Neuronal stem cell (in vitro differentiated cells): Measurements from ENCODE around the gene APBB3.

Source experiments
- DNase-seq: peaks from one replicate; pipeline ENCODE4 v3.0.0-alpha.2; 2013; ENCODE audit warnings: low spot score
- H2AFZ ChIP-seq: one replicate; pipeline ENCODE4 v1.6.1; 2013; ENCODE audit warnings: mild to moderate bottlenecking, low read length, inconsistent platforms
- H2AK5ac ChIP-seq: 2 replicates; pipeline ENCODE4 v1.6.1; 2013; ENCODE audit warnings: low read depth, mild to moderate bottlenecking, inconsistent platforms, low read length, moderate library complexity, mixed read lengths
- H2BK120ac ChIP-seq: 2 replicates; pipeline ENCODE4 v1.6.1; 2013; ENCODE audit warnings: low read depth, mild to moderate bottlenecking, inconsistent platforms, low read length, moderate library complexity, mixed read lengths
- H2BK12ac ChIP-seq: one replicate; pipeline ENCODE4 v1.6.1; 2013; ENCODE audit warnings: low read length, inconsistent platforms
- H2BK15ac ChIP-seq: 2 replicates; pipeline ENCODE4 v1.6.1; 2013; ENCODE audit warnings: mild to moderate bottlenecking, low read length, inconsistent platforms, mixed read lengths
- H2BK5ac ChIP-seq: one replicate; pipeline ENCODE4 v1.6.1; 2013; ENCODE audit warnings: inconsistent platforms, mild to moderate bottlenecking, low read length, moderate library complexity
- H3K14ac ChIP-seq: one replicate; pipeline ENCODE4 v1.6.1; 2013; ENCODE audit warnings: low read length, inconsistent platforms
- H3K18ac ChIP-seq: 2 replicates; pipeline ENCODE4 v1.6.1; 2013; ENCODE audit warnings: low read length, inconsistent platforms
- H3K23ac ChIP-seq: 2 replicates; pipeline ENCODE4 v1.6.1; 2013; ENCODE audit warnings: low read depth, mild to moderate bottlenecking, mixed read lengths, low read length, inconsistent platforms; ENCODE audit not compliant: poor library complexity
- H3K27ac ChIP-seq: replicated peaks from 3 replicates; pipeline ENCODE4 v1.5.1; 2013; ENCODE audit warnings: low read length, inconsistent platforms
- H3K27me3 ChIP-seq, 3 experiments: 2 replicates each; pipeline ENCODE4 v1.6.1; 2013; ENCODE audit warnings: low read length in 3 of 3, mild to moderate bottlenecking in 2 of 3, inconsistent platforms in 1 of 3, low read depth in 1 of 3, mixed read lengths in 1 of 3, moderate library complexity in 1 of 3; ENCODE audit not compliant: control insufficient read depth in 3 of 3, insufficient read depth in 3 of 3
- H3K36me3 ChIP-seq, 2 donors: replicated peaks in 1 of 2; 2 replicates each; pipeline ENCODE4 v1.6.1; 2013; ENCODE audit warnings: low read length in 2 of 2; ENCODE audit not compliant: control insufficient read depth in 2 of 2, insufficient read depth in 2 of 2
- H3K4ac ChIP-seq: 2 replicates; pipeline ENCODE4 v1.6.1; 2013; ENCODE audit warnings: inconsistent platforms, mild to moderate bottlenecking, low read length, moderate library complexity
- H3K4me1 ChIP-seq, 2 donors: 1 replicate in 1 of 2; 2 replicates in 1 of 2; pipeline ENCODE4 v1.6.1; 2013; ENCODE audit warnings: low read length in 2 of 2, low read depth in 1 of 2; ENCODE audit not compliant: control insufficient read depth in 2 of 2, insufficient read depth in 1 of 2
- H3K4me2 ChIP-seq: one replicate; pipeline ENCODE4 v1.6.1; 2013; ENCODE audit warnings: mild to moderate bottlenecking, low read length, inconsistent platforms; ENCODE audit not compliant: insufficient read depth, poor library complexity, severe bottlenecking
- H3K4me3 ChIP-seq, 2 donors: 2 replicates each; pipeline ENCODE4 v1.5.1; 2013; ENCODE audit warnings: low read length in 2 of 2, mild to moderate bottlenecking in 2 of 2, inconsistent platforms in 1 of 2, moderate library complexity in 1 of 2
- H3K79me1 ChIP-seq: one replicate; pipeline ENCODE4 v1.6.1; 2013; ENCODE audit warnings: low read depth, mild to moderate bottlenecking, inconsistent platforms, low read length, moderate library complexity
- H3K9ac ChIP-seq: one replicate; pipeline ENCODE4 v1.6.1; 2013; ENCODE audit warnings: mild to moderate bottlenecking, low read depth, low read length, inconsistent platforms; ENCODE audit not compliant: poor library complexity
- H3K9me3 ChIP-seq, 2 donors: replicated peaks in 1 of 2; 2 replicates each; pipeline versions ENCODE3 to v1.6.1; 2013; ENCODE audit warnings: low read length in 2 of 2, mild to moderate bottlenecking in 2 of 2, inconsistent platforms in 1 of 2, low read depth in 1 of 2, mixed read lengths in 1 of 2, moderate library complexity in 1 of 2; ENCODE audit not compliant: control insufficient read depth in 2 of 2, insufficient read depth in 1 of 2
- H4K8ac ChIP-seq: one replicate; pipeline ENCODE4 v1.6.1; 2013; ENCODE audit warnings: low read depth, mild to moderate bottlenecking, inconsistent platforms, low read length, moderate library complexity
- H4K91ac ChIP-seq: one replicate; pipeline ENCODE4 v1.6.1; 2013; ENCODE audit warnings: low read length, low read depth, mild to moderate bottlenecking, inconsistent platforms; ENCODE audit not compliant: poor library complexity
- WGBS, 2 donors: extraction: QIAGEN DNeasy Blood & Tissue Kit; methylation state at CpG; one replicate each; pipeline ENCODE4 v1.1.7; 2013; ENCODE audit warnings: missing lambda C conversion rate in 2 of 2, mixed read lengths in 1 of 2; ENCODE audit not compliant: insufficient read length in 2 of 2, insufficient replicate concordance in 1 of 2; ENCODE audit errors: extremely low coverage in 2 of 2; 5-methylcytosine and 5-hydroxymethylcytosine counted together

Gene APBB3

DNA sequence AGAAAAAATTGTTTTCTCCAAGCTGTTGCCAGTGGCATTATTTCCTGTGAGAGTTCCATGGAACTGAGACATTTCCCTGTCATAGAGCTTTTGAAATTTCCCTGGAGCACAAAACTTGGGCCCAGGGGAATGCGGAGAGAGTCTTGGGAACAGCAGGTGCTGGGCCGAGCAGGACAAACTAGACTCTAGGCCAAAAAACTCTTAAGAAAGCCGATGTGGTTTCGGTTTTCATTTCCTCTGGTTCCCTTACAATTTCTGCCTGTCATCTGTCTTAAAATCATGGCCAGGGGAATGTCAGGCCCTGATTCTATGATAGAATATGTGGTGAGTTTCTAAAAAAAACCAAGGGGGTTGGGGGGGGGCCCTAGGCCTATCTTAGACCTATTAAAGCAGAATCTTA, 4.8 kb upstream of the APBB3 start:
- Histone ChIP-seq H3K4me1 (peaks cover 0 to 6% of the 10 kb centered on the region in 2 donors), H2BK5ac (no peak overlapping the region), H3K4me2 (no peak overlapping the region), H4K8ac (no peak overlapping the region), H3K14ac (no peak overlapping the region), H2BK15ac (no peak overlapping the region), H3K23ac (no peak overlapping the region), H3K36me3 (peaks cover 19 to 31% of the 10 kb centered on the region in 2 donors), H3K4me3 (no peak overlapping the region), H3K4ac (no peak overlapping the region), H2AFZ (no peak overlapping the region), H3K27ac (no peak overlapping the region), H3K9me3 (no peaks in the 10 kb centered on the region), H3K18ac (no peak overlapping the region), H4K91ac (no peak overlapping the region), H2BK12ac (no peak overlapping the region), H3K27me3 (no peaks in the 10 kb centered on the region), H2BK120ac (no peak overlapping the region), H3K79me1 (peaks cover 3% of the 10 kb centered on the region), H2AK5ac (no peak overlapping the region), H3K9ac (no peak overlapping the region)
- DNase-seq: no peak
- no CpG with 5 or more reads among the region's 4 CpGs for WGBS, 2 donors

- Histone ChIP-seq H4K8ac (no peak overlapping the region), H2AK5ac (no peak overlapping the region), H3K23ac (no peak overlapping the region), H4K91ac (peak overlapping the region; percentile 44), H2BK12ac (no peak overlapping the region), H3K4me1 (peaks cover 5 to 6% of the 10 kb centered on the region in 2 donors), H3K4ac (no peak overlapping the region), H3K79me1 (peaks cover 3% of the 10 kb centered on the region), H3K27ac (no peak overlapping the region), H3K9ac (no peak overlapping the region), H3K4me2 (no peak overlapping the region), H2AFZ (no peak overlapping the region), H3K18ac (no peak overlapping the region), H3K4me3 (no peak overlapping the region), H3K9me3 (no peaks in the 10 kb centered on the region), H2BK120ac (no peak overlapping the region), H2BK5ac (no peak overlapping the region), H3K14ac (no peak overlapping the region), H3K36me3 (peaks cover 19 to 31% of the 10 kb centered on the region in 2 donors), H2BK15ac (no peak overlapping the region), H3K27me3 (no peaks in the 10 kb centered on the region)
- WGBS, 2 donors: no CpG with 5 or more reads among the region's 2 CpGs
- no peak for DNase-seq
Observed at GRCh38 chr5:140568443-140569063, 4.2 kb upstream of the APBB3 start.

GRCh38 chr5:140567871-140568270, 3.5 kb upstream of the APBB3 start:
- H4K91ac ChIP-seq: no peak overlapping the region
- H2BK15ac ChIP-seq: no peak overlapping the region
- H3K4me1 ChIP-seq: peaks cover 6% of the 10 kb centered on the region in 2 donors
- DNase-seq: no peak
- H3K9ac ChIP-seq: no peak overlapping the region
- H3K9me3 ChIP-seq: no peaks in the 10 kb centered on the region
- peaks cover 19 to 31% of the 10 kb centered on the region in 2 donors for H3K36me3 ChIP-seq
- H2BK12ac ChIP-seq: no peak overlapping the region
- H2BK120ac ChIP-seq: no peak overlapping the region
- peaks cover 3% of the 10 kb centered on the region for H3K79me1 ChIP-seq
- no peaks in the 10 kb centered on the region for H3K27me3 ChIP-seq
- H4K8ac ChIP-seq: no peak overlapping the region
- no peak overlapping the region for H3K4me2 ChIP-seq
- no CpG with 5 or more reads among the region's 13 CpGs for WGBS, 2 donors
- H2AK5ac ChIP-seq: no peak overlapping the region
- H3K27ac ChIP-seq: no peak overlapping the region
- H3K4ac ChIP-seq: no peak overlapping the region
- H3K18ac ChIP-seq: no peak overlapping the region
- H3K4me3 ChIP-seq: peak overlapping the region in 1 of 2 donors; percentile 15
- no peak overlapping the region for H3K23ac ChIP-seq
- H2AFZ ChIP-seq: no peak overlapping the region
- no peak overlapping the region for H2BK5ac ChIP-seq
- no peak overlapping the region for H3K14ac ChIP-seq

DNA sequence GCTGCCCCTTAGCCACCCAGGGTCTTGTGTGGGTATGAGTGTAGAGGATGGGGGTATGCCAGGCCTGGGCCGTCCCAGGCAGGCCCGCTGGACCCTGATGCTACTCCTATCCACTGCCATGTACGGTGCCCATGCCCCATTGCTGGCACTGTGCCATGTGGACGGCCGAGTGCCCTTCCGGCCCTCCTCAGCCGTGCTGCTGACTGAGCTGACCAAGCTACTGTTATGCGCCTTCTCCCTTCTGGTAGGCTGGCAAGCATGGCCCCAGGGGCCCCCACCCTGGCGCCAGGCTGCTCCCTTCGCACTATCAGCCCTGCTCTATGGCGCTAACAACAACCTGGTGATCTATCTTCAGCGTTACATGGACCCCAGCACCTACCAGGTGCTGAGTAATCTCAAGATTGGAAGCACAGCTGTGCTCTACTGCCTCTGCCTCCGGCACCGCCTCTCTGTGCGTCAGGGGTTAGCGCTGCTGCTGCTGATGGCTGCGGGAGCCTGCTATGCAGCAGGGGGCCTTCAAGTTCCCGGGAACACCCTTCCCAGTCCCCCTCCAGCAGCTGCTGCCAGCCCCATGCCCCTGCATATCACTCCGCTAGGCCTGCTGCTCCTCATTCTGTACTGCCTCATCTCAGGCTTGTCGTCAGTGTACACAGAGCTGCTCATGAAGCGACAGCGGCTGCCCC, 2.9 kb upstream of the APBB3 start:
- no CpG with 5 or more reads among the region's 22 CpGs for WGBS, 2 donors
- Histone ChIP-seq H3K9me3 (no peaks in the 10 kb centered on the region), H4K8ac (no peak overlapping the region), H3K14ac (no peak overlapping the region), H3K4me2 (no peak overlapping the region), H3K27me3 (no peaks in the 10 kb centered on the region), H4K91ac (no peak overlapping the region), H3K36me3 (peaks cover 21 to 37% of the 10 kb centered on the region in 2 donors), H3K4me3 (peak overlapping the region in 1 of 2 donors; percentile 28), H3K4ac (no peak overlapping the region), H3K23ac (no peak overlapping the region), H2AFZ (no peak overlapping the region), H2BK5ac (no peak overlapping the region), H2BK12ac (no peak overlapping the region), H2BK15ac (no peak overlapping the region), H3K27ac (no peak overlapping the region), H3K9ac (no peak overlapping the region), H3K18ac (no peak overlapping the region), H3K4me1 (peaks cover 6% of the 10 kb centered on the region in 2 donors), H2AK5ac (no peak overlapping the region), H3K79me1 (peaks cover 3% of the 10 kb centered on the region), H2BK120ac (no peak overlapping the region)
- DNase-seq: no peak
